Trophoblast cell (in vitro differentiated cells and primary cell): ENCODE results near the gene RADX.

Experiments used
- DNase-seq, 2 donors: peaks; one replicate each; pipeline ENCODE4 v3.0.0-alpha.2; 2016
- H2AFZ ChIP-seq: 2 replicates; pipeline ENCODE4 v1.6.1; 2013; ENCODE audit warnings: low read length, moderate library complexity, mild to moderate bottlenecking; ENCODE audit not compliant: insufficient read depth, poor library complexity
- H2AK5ac ChIP-seq: 2 replicates; pipeline ENCODE4 v1.6.1; 2013; ENCODE audit warnings: mild to moderate bottlenecking, low read length
- H2BK120ac ChIP-seq: 2 replicates; pipeline ENCODE4 v1.6.1; 2013; ENCODE audit warnings: low read length, mild to moderate bottlenecking, moderate library complexity; ENCODE audit not compliant: insufficient read depth, poor library complexity
- H2BK12ac ChIP-seq: 2 replicates; pipeline ENCODE4 v1.6.1; 2013; ENCODE audit warnings: mild to moderate bottlenecking, low read length, moderate library complexity
- H2BK5ac ChIP-seq: 2 replicates; pipeline ENCODE4 v1.6.1; 2013; ENCODE audit warnings: low read length, low read depth, moderate library complexity, mild to moderate bottlenecking; ENCODE audit not compliant: poor library complexity
- H3K14ac ChIP-seq: 2 replicates; pipeline ENCODE4 v1.6.1; 2013; ENCODE audit warnings: mild to moderate bottlenecking, low read length
- H3K18ac ChIP-seq: 2 replicates; pipeline ENCODE4 v1.6.1; 2013; ENCODE audit warnings: mild to moderate bottlenecking, low read length
- H3K23ac ChIP-seq: 2 replicates; pipeline ENCODE4 v1.6.1; 2013; ENCODE audit warnings: low read length
- H3K27ac ChIP-seq: 2 replicates; pipeline ENCODE4 v1.5.1; 2013; ENCODE audit warnings: low read depth, mild to moderate bottlenecking, inconsistent platforms, low read length, moderate library complexity
- H3K27me3 ChIP-seq: 2 replicates; pipeline ENCODE4 v1.6.1; 2013; ENCODE audit warnings: inconsistent platforms, mild to moderate bottlenecking, low read length, moderate library complexity; ENCODE audit not compliant: insufficient read depth
- H3K36me3 ChIP-seq, 2 experiments: 1 replicate in 1 of 2; 2 replicates in 1 of 2; pipeline ENCODE4 v1.6.1; 2013; ENCODE audit warnings: low read length in 2 of 2, mild to moderate bottlenecking in 2 of 2, moderate library complexity in 1 of 2; ENCODE audit not compliant: insufficient read depth in 2 of 2, control insufficient read depth in 1 of 2
- H3K4ac ChIP-seq: 2 replicates; pipeline ENCODE4 v1.6.1; 2013; ENCODE audit warnings: low read depth, mild to moderate bottlenecking, low read length, moderate library complexity
- H3K4me1 ChIP-seq, 2 experiments: 1 replicate in 1 of 2; 2 replicates in 1 of 2; pipeline ENCODE4 v1.6.1; 2013; ENCODE audit warnings: low read length in 2 of 2, mild to moderate bottlenecking in 2 of 2, moderate library complexity in 1 of 2; ENCODE audit not compliant: insufficient read depth in 2 of 2, control insufficient read depth in 1 of 2
- H3K4me2 ChIP-seq: 2 replicates; pipeline ENCODE4 v1.6.1; 2013; ENCODE audit warnings: inconsistent platforms, mild to moderate bottlenecking, low read length, moderate library complexity
- H3K4me3 ChIP-seq: 2 replicates; pipeline ENCODE4 v1.5.1; 2013; ENCODE audit warnings: mild to moderate bottlenecking, low read depth, low read length, inconsistent platforms
- H3K79me1 ChIP-seq: one replicate; pipeline ENCODE4 v1.6.1; 2013; ENCODE audit warnings: low read length
- H3K79me2 ChIP-seq: 2 replicates; pipeline ENCODE4 v1.6.1; 2013; ENCODE audit warnings: low read length, mild to moderate bottlenecking; ENCODE audit not compliant: control insufficient read depth, insufficient read depth, poor library complexity
- H3K9ac ChIP-seq: 2 replicates; pipeline ENCODE4 v1.6.1; 2013; ENCODE audit warnings: mild to moderate bottlenecking, low read length
- H3K9me3 ChIP-seq: 2 replicates; pipeline ENCODE4 v1.6.1; 2013; ENCODE audit warnings: low read depth, mild to moderate bottlenecking, control low read depth, inconsistent platforms, low read length; ENCODE audit not compliant: insufficient read depth
- H4K12ac ChIP-seq: 2 replicates; pipeline ENCODE4 v1.6.1; 2013; ENCODE audit warnings: low read depth, mild to moderate bottlenecking, low read length, moderate library complexity
- H4K8ac ChIP-seq: 2 replicates; pipeline ENCODE4 v1.6.1; 2013; ENCODE audit warnings: low read depth, mild to moderate bottlenecking, low read length, moderate library complexity
- H4K91ac ChIP-seq: one replicate; pipeline ENCODE4 v1.6.1; 2013; ENCODE audit warnings: low read depth, mild to moderate bottlenecking, low read length, moderate library complexity
- WGBS: extraction: QIAGEN DNeasy Blood & Tissue Kit; methylation state at CpG from one replicate; pipeline ENCODE4 v1.1.7; 2013; ENCODE audit warnings: missing lambda C conversion rate; ENCODE audit not compliant: insufficient read length, insufficient coverage; ENCODE audit errors: extremely low coverage; 5-methylcytosine and 5-hydroxymethylcytosine counted together

Gene RADX

GRCh38 chrX:106608016-106608415 lies 3.8 kb upstream of the RADX start:
- Histone ChIP-seq H4K8ac (no peak overlapping the region), H4K12ac (no peak overlapping the region), H3K36me3 (no peaks in the 10 kb centered on the region), H2BK12ac (no peak overlapping the region), H2BK5ac (no peak overlapping the region), H3K79me1 (no peaks in the 10 kb centered on the region), H3K79me2 (no peaks in the 10 kb centered on the region), H3K23ac (no peak overlapping the region), H3K9me3 (no peaks in the 10 kb centered on the region), H3K4ac (no peak overlapping the region), H3K4me1 (no peaks in the 10 kb centered on the region), H3K14ac (no peak overlapping the region), H3K4me2 (no peak overlapping the region), H2AK5ac (no peak overlapping the region), H2BK120ac (no peak overlapping the region), H3K4me3 (no peak overlapping the region), H3K27me3 (no peaks in the 10 kb centered on the region), H3K27ac (no peak overlapping the region), H2AFZ (no peak overlapping the region), H3K9ac (no peak overlapping the region), H4K91ac (no peak overlapping the region), H3K18ac (no peak overlapping the region)
- WGBS: no CpG with 5 or more reads among the region's 6 CpGs
- DNase-seq: peak in 1 of 2 donors; percentile 55

- Histone ChIP-seq H3K9me3 (no peaks in the 10 kb centered on the region), H3K9ac (no peak overlapping the region), H3K27me3 (no peaks in the 10 kb centered on the region), H2AK5ac (no peak overlapping the region), H3K23ac (no peak overlapping the region), H3K14ac (no peak overlapping the region), H3K18ac (no peak overlapping the region), H3K27ac (no peak overlapping the region), H4K12ac (no peak overlapping the region), H2BK120ac (no peak overlapping the region), H2BK12ac (no peak overlapping the region), H3K4me3 (peak overlapping the region; percentile 53), H3K79me1 (no peaks in the 10 kb centered on the region), H4K8ac (no peak overlapping the region), H3K36me3 (no peaks in the 10 kb centered on the region), H2AFZ (no peak overlapping the region), H4K91ac (no peak overlapping the region), H3K4ac (no peak overlapping the region), H3K4me1 (no peaks in the 10 kb centered on the region), H2BK5ac (no peak overlapping the region), H3K79me2 (no peaks in the 10 kb centered on the region), H3K4me2 (peak overlapping the region; percentile 89)
- no CpG with 5 or more reads among the region's 1 CpG for WGBS
- DNase-seq: no peak
Measured at GRCh38 chrX:106611317-106611678, 480 bp upstream of the RADX start.

GRCh38 chrX:106612393-106612763 lies 600 bp downstream of the RADX start:
- Histone ChIP-seq H3K4me2 (peak overlapping the region; percentile 89), H2AFZ (peak overlapping the region; percentile 66), H3K27ac (peak overlapping the region; percentile 26), H3K4me1 (no peaks in the 10 kb centered on the region), H3K4me3 (peak overlapping the region; percentile 71), H3K9me3 (no peaks in the 10 kb centered on the region), H3K23ac (no peak overlapping the region), H3K9ac (no peak overlapping the region), H4K8ac (no peak overlapping the region), H3K18ac (no peak overlapping the region), H2BK12ac (no peak overlapping the region), H3K36me3 (no peaks in the 10 kb centered on the region), H3K27me3 (no peaks in the 10 kb centered on the region), H2BK5ac (no peak overlapping the region), H3K4ac (no peak overlapping the region), H4K12ac (no peak overlapping the region), H3K79me2 (no peaks in the 10 kb centered on the region), H2BK120ac (no peak overlapping the region), H3K79me1 (no peaks in the 10 kb centered on the region), H4K91ac (no peak overlapping the region), H3K14ac (no peak overlapping the region), H2AK5ac (no peak overlapping the region)
- WGBS: no CpG with 5 or more reads among the region's 8 CpGs
- DNase-seq: peak in 1 of 2 donors; percentile 25

- no CpG with 5 or more reads among the region's 4 CpGs for WGBS
- H3K4me1 ChIP-seq: no peaks in the 10 kb centered on the region
Measured at GRCh38 chrX:106613277-106613676, 1.5 kb downstream of the RADX start.

More at GRCh38 chrX:106613277-106613676, 1.5 kb downstream of the RADX start:
- Histone ChIP-seq H4K91ac (no peak overlapping the region), H4K8ac (no peak overlapping the region), H2BK12ac (no peak overlapping the region), H3K27ac (no peak overlapping the region), H3K4me3 (no peak overlapping the region), H2AFZ (no peak overlapping the region), H3K4ac (no peak overlapping the region), H3K23ac (no peak overlapping the region), H3K36me3 (no peaks in the 10 kb centered on the region), H3K9me3 (no peaks in the 10 kb centered on the region), H2BK5ac (no peak overlapping the region), H2BK120ac (no peak overlapping the region), H3K79me1 (no peaks in the 10 kb centered on the region), H2AK5ac (no peak overlapping the region), H4K12ac (no peak overlapping the region), H3K79me2 (no peaks in the 10 kb centered on the region), H3K27me3 (no peaks in the 10 kb centered on the region), H3K14ac (no peak overlapping the region), H3K18ac (no peak overlapping the region), H3K9ac (no peak overlapping the region), H3K4me2 (no peak overlapping the region)
- DNase-seq: no peak
